Measurements from ENCODE around the gene AIP.

The AIP gene

GRCh38 chr11:67538823-67539505, 56.1 kb downstream of the AIP start:
- ChIA-PET CTCF (no interaction called here), POLR2A (no interaction called here)
- no peak for DNase-seq (ENCODE audit: extremely low spot score)
- no peak for TF ChIP-seq SUZ12 (IDR thresholded peaks at IDR 0.05)
- TF ChIP-seq CTBP1 (IDR thresholded peaks at IDR 0.05; ENCODE audit: borderline replicate concordance) = no peak
- no peak for TF ChIP-seq SP1 (IDR thresholded peaks at IDR 0.05)
- TF ChIP-seq L3MBTL2 (conservative IDR thresholded peaks at IDR 0.05) = no peak
- no peak for TF ChIP-seq ELF4 (IDR thresholded peaks at IDR 0.05)
- no peak for TF ChIP-seq NFRKB (IDR thresholded peaks at IDR 0.05)
- no peak for TF ChIP-seq TARDBP (IDR thresholded peaks at IDR 0.05)
- TF ChIP-seq BHLHE40 (IDR thresholded peaks at IDR 0.05; ENCODE audit: borderline replicate concordance) = no peak
- no peak for TF ChIP-seq HDGF (IDR thresholded peaks at IDR 0.05; ENCODE audit: borderline replicate concordance)
- TF ChIP-seq FOXM1 (IDR thresholded peaks at IDR 0.05; ENCODE audit: borderline replicate concordance) = no peak
- no peak for TF ChIP-seq PKNOX1 (IDR thresholded peaks at IDR 0.05)
- TF ChIP-seq FOXK2 (IDR thresholded peaks at IDR 0.05) = no peak
- TF ChIP-seq FOXA1 (IDR thresholded peaks at IDR 0.05) = no peak
- no peak for TF ChIP-seq ZNF384 (IDR thresholded peaks at IDR 0.05)

- ChIA-PET POLR2A (no interaction called here), CTCF (no interaction called here)
- DNase-seq (ENCODE audit: extremely low spot score) = no peak
- TF ChIP-seq LEF1 (IDR thresholded peaks at IDR 0.05; ENCODE audit: borderline replicate concordance) = no peak
- TF ChIP-seq HDGF (IDR thresholded peaks at IDR 0.05; ENCODE audit: borderline replicate concordance) = no peak
- no peak for TF ChIP-seq ZNF384 (IDR thresholded peaks at IDR 0.05)
- no peak for TF ChIP-seq PKNOX1 (IDR thresholded peaks at IDR 0.05)
- TF ChIP-seq FOXM1 (IDR thresholded peaks at IDR 0.05; ENCODE audit: borderline replicate concordance) = no peak
- no peak for TF ChIP-seq SP1 (IDR thresholded peaks at IDR 0.05)
- no peak for TF ChIP-seq ARNT (IDR thresholded peaks at IDR 0.05)
- no peak for TF ChIP-seq FOXA1 (IDR thresholded peaks at IDR 0.05)
- no peak for TF ChIP-seq ELF4 (IDR thresholded peaks at IDR 0.05)
- TF ChIP-seq SUZ12 (IDR thresholded peaks at IDR 0.05) = no peak
- no peak for TF ChIP-seq CTBP1 (IDR thresholded peaks at IDR 0.05; ENCODE audit: borderline replicate concordance)
- TF ChIP-seq NFRKB (IDR thresholded peaks at IDR 0.05) = no peak
- no peak for TF ChIP-seq FOXK2 (IDR thresholded peaks at IDR 0.05)
- no peak for TF ChIP-seq TARDBP (IDR thresholded peaks at IDR 0.05)
- TF ChIP-seq L3MBTL2 (conservative IDR thresholded peaks at IDR 0.05) = no peak
- TF ChIP-seq BHLHE40 (IDR thresholded peaks at IDR 0.05; ENCODE audit: borderline replicate concordance) = no peak
Measured at GRCh38 chr11:67539550-67539949, 56.7 kb downstream of the AIP start.

All from HEK293T (cell line).